Muscle of leg (tissue), 11 donors: ENCODE measurements around the gene SLC2A6. TPM values are rescaled to one million over a fixed set of nuclear protein-coding genes. Genes with fewer than 3 reads are reported as not detected.

Source experiments
- DNase-seq: peaks from one replicate; pipeline ENCODE4 v3.0.0; 2013
- H3K27ac ChIP-seq: one replicate; pipeline ENCODE4 v1.5.1; 2013; ENCODE audit warnings: mild to moderate bottlenecking, low read length, control low read depth
- H3K27me3 ChIP-seq: one replicate; pipeline ENCODE4 v1.6.1; 2013; ENCODE audit warnings: low read length; ENCODE audit not compliant: control insufficient read depth, insufficient read depth
- H3K36me3 ChIP-seq: one replicate; pipeline ENCODE4 v1.6.1; 2013; ENCODE audit warnings: low read length; ENCODE audit not compliant: control insufficient read depth, insufficient read depth
- H3K4me1 ChIP-seq: one replicate; pipeline ENCODE4 v1.6.1; 2013; ENCODE audit warnings: low read length; ENCODE audit not compliant: control insufficient read depth, insufficient read depth
- H3K4me3 ChIP-seq: one replicate; pipeline ENCODE4 v1.5.1; 2013; ENCODE audit warnings: low read length, control low read depth
- H3K9me3 ChIP-seq: replicated peaks from 2 replicates; pipeline ENCODE4 v1.6.1; 2013; ENCODE audit warnings: low read depth, low read length; ENCODE audit not compliant: control insufficient read depth
- WGBS: methylation state at CpG from one replicate; pipeline ENCODE4 v1.1.5; 2013; ENCODE audit warnings: missing lambda C conversion rate; ENCODE audit not compliant: insufficient coverage; 5-methylcytosine and 5-hydroxymethylcytosine counted together
- polyA plus RNA-seq, 8 donors: library from polyadenylated mRNA; unstranded; fragments of 120-200 nt; gene quantifications; one replicate each; pipeline versions ENCODE4 v1.2.1 to v1.2.3, GENCODE V29; 2013; ENCODE audit warnings: inconsistent platforms in 1 of 8, low replicate concordance in 1 of 8; ENCODE audit not compliant: insufficient read length in 8 of 8, insufficient read depth in 1 of 8
- total RNA-seq: library from RNA; stranded (reverse); fragments of 120-200 nt; gene quantifications from one replicate; pipeline ENCODE4 v1.2.4, GENCODE V29; 2013

The SLC2A6 gene
- total and polyA plus RNA-seq, 9 donors: 0.44 to 2.1 (median 1.4) TPM

DNA sequence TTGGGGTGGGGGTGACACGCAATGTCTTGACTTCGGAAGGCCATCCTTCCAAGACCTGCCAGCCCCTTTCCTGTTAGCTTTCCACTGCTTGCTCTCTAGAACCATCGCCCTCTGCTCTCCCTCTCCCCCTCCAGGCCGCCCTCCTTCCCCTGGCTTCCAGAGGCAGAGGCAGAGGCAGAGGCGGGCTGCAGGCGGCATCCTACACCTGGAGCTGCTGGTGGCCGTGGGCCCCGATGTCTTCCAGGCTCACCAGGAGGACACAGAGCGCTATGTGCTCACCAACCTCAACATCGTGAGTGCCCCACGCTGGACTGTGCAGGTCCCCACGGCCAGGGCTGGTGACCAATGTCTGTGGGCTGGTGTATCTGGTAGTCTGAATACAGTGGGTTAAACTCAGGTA, 54.7 kb downstream of the SLC2A6 start:
- WGBS: 93% methylated on average over 8 of the region's 12 CpGs
- H3K27me3 ChIP-seq: peaks cover 13% of the 10 kb centered on the region
- H3K27ac ChIP-seq: no peak overlapping the region
- H3K4me1 ChIP-seq: peaks cover 5% of the 10 kb centered on the region
- H3K9me3 ChIP-seq: no peaks in the 10 kb centered on the region
- no peaks in the 10 kb centered on the region for H3K36me3 ChIP-seq
- H3K4me3 ChIP-seq: no peak overlapping the region
- DNase-seq: no peak

- WGBS: no CpG with 5 or more reads among the region's 3 CpGs
- Histone ChIP-seq H3K27me3 (peaks cover 10% of the 10 kb centered on the region), H3K4me1 (peaks cover 9% of the 10 kb centered on the region), H3K27ac (no peak overlapping the region), H3K9me3 (no peaks in the 10 kb centered on the region), H3K36me3 (no peaks in the 10 kb centered on the region), H3K4me3 (no peak overlapping the region)
- DNase-seq: no peak
Measured at GRCh38 chr9:133423216-133423615, 55.7 kb downstream of the SLC2A6 start.

DNA sequence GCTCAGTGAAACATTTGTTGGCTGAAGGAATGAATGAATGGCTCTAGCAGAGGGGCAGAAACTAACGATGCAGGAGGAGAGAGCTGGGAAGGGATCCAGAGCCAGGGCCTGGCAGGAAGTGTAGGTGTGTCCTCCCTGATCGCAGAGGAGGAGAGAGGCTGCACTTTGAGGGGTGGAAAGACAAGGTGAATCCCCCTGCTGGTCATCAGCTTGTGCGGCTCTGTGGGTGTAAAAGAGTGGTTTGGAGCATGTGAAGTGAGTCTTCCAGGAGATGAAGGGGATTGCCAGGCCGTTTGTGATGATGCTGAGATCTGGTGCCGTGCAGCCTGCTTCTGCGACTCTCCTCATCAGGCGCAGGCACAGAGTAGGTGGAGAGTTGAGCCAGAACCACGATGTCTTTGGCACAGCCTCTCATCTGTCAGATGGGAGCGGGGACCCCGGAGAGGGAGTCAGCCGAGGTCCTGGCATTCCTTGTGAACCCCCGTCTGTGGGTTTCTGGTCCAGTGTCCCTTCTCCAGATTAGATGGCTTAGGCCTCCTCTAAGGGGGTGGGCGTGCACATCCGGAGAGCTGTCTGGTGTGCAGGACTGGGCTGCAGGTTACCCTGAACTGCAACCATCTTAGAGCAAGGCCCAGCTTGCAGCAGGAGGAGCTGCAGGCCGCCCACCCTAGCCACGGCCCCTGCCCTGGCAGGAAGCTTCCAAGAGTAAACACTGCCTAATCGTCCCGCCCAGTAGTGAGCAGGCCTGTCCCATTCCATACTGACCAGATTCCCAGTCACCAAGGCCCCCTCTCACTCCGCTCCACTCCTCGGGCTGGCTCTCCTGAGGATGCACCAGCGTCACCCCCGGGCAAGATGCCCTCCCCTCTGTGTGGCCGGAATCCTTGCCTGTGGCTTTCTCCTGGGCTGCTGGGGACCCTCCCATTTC, 57.0 kb downstream of the SLC2A6 start, which contains the start of gene ADAMTS13:
TSS of gene ADAMTS13 (plus strand) at position 753 of the 928 bp plus-strand sequence. CDS start at position 830, 77 bp downstream.
- Histone ChIP-seq H3K9me3 (no peaks in the 10 kb centered on the region), H3K4me3 (no peak within 1 kb of the TSS), H3K27me3 (no peaks in the 10 kb centered on the region), H3K27ac (no peak within 1 kb of the TSS), H3K4me1 (peaks cover 9% of the 10 kb centered on the region), H3K36me3 (no peaks in the 10 kb centered on the region)
- WGBS: 41% methylated on average over 18 of the region's 23 CpGs
- no peak for DNase-seq

Other genes starting within 250 kb of the SLC2A6 start
- gene ABO, start 203.9 kb downstream of the SLC2A6 start, total RNA-seq: 0.13 TPM
- 1 to 10 TPM in 7 of 8 donors, under 1 TPM in 1; 0.70 to 8.1 (median 2.9) TPM for gene ABO, start 203.9 kb downstream of the SLC2A6 start, polyA plus RNA-seq
- 14.2 TPM for gene SURF6, start 142.9 kb downstream of the SLC2A6 start, total RNA-seq
- gene SURF6, start 142.9 kb downstream of the SLC2A6 start, polyA plus RNA-seq: 10 to 100 TPM; 22.5 to 25.6 (median 23.5) TPM
- 22.7 TPM for gene MED22, start 131.0 kb downstream of the SLC2A6 start, total RNA-seq
- gene MED22, start 131.0 kb downstream of the SLC2A6 start, polyA plus RNA-seq: 10 to 100 TPM; 24.2 to 29.0 (median 26.7) TPM
- gene RPL7A, start 130.9 kb downstream of the SLC2A6 start, total RNA-seq: 2,809 TPM
- gene RPL7A, start 130.9 kb downstream of the SLC2A6 start, polyA plus RNA-seq: 1,000 to 10,000 TPM; 2,283 to 2,995 (median 2,672) TPM
- 19.3 TPM for gene SURF1, start 122.6 kb downstream of the SLC2A6 start, total RNA-seq
- 10 to 100 TPM; 22.1 to 36.5 (median 27.9) TPM for gene SURF1, start 122.6 kb downstream of the SLC2A6 start, polyA plus RNA-seq
- 10.2 TPM for gene SURF2, start 122.5 kb downstream of the SLC2A6 start, total RNA-seq
- 10 to 100 TPM; 11.3 to 15.3 (median 13.0) TPM for gene SURF2, start 122.5 kb downstream of the SLC2A6 start, polyA plus RNA-seq
- 105 TPM for gene SURF4, start 103.0 kb downstream of the SLC2A6 start, total RNA-seq
- 100 to 1,000 TPM in 6 of 8 donors, 10 to 100 TPM in 2; 92.3 to 143 (median 107) TPM for gene SURF4, start 103.0 kb downstream of the SLC2A6 start, polyA plus RNA-seq
- gene STKLD1, start 102.7 kb downstream of the SLC2A6 start, total RNA-seq: 1.4 TPM
- 1 to 10 TPM; 1.1 to 2.3 (median 1.8) TPM for gene STKLD1, start 102.7 kb downstream of the SLC2A6 start, polyA plus RNA-seq
- gene REXO4, start 61.1 kb downstream of the SLC2A6 start, total RNA-seq: 26.2 TPM
- gene REXO4, start 61.1 kb downstream of the SLC2A6 start, polyA plus RNA-seq: 10 to 100 TPM; 31.5 to 39.4 (median 37.6) TPM
- 3.4 TPM for gene ADAMTS13, start 56.7 kb downstream of the SLC2A6 start, total RNA-seq
- gene ADAMTS13, start 56.7 kb downstream of the SLC2A6 start, polyA plus RNA-seq: 10 to 100 TPM in 2 of 8 donors, 1 to 10 TPM in 6; 5.5 to 10.5 (median 8.6) TPM
- 11.1 TPM for gene CACFD1, start 19.1 kb downstream of the SLC2A6 start, total RNA-seq
- gene CACFD1, start 19.1 kb downstream of the SLC2A6 start, polyA plus RNA-seq: 10 to 100 TPM; 14.8 to 21.5 (median 16.4) TPM
- 23.0 TPM for gene MYMK, start 45.9 kb upstream of the SLC2A6 start, total RNA-seq
- gene MYMK, start 45.9 kb upstream of the SLC2A6 start, polyA plus RNA-seq: 10 to 100 TPM; 48.6 to 93.0 (median 73.3) TPM
- gene ADAMTSL2, start 55.6 kb upstream of the SLC2A6 start, total RNA-seq: 4.7 TPM
- gene ADAMTSL2, start 55.6 kb upstream of the SLC2A6 start, polyA plus RNA-seq: 1 to 10 TPM; 2.3 to 5.5 (median 4.6) TPM
- not detected for gene FAM163B, start 130.3 kb upstream of the SLC2A6 start, total RNA-seq
- under 1 TPM in 3 of 8 donors, not detected in 5; 0.13 to 0.36 (median 0.18) TPM for gene FAM163B, start 130.3 kb upstream of the SLC2A6 start, polyA plus RNA-seq
- gene DBH, start 157.3 kb upstream of the SLC2A6 start, total RNA-seq: not detected
- gene DBH, start 157.3 kb upstream of the SLC2A6 start, polyA plus RNA-seq: under 1 TPM; 0.48 to 0.87 (median 0.64) TPM